Colonic mucosa (tissue), 4 donors: ENCODE measurements around the gene RASGRP2. TPM values are rescaled to one million over a fixed set of nuclear protein-coding genes. Genes with fewer than 3 reads are reported as not detected.

Experiments used
- DNase-seq: peaks from one replicate; pipeline ENCODE4 v3.0.0-alpha.2; 2020
- H3K27ac ChIP-seq: fragments of 200-600 bp; one replicate; pipeline ENCODE4 v1.8.0; 2021
- H3K27me3 ChIP-seq: fragments of 200-600 bp; one replicate; pipeline ENCODE4 v1.8.0; 2021
- H3K36me3 ChIP-seq: fragments of 200-600 bp; one replicate; pipeline ENCODE4 v1.8.0; 2021
- H3K4me1 ChIP-seq: fragments of 200-600 bp; one replicate; pipeline ENCODE4 v1.8.0; 2021; ENCODE audit warnings: mild to moderate bottlenecking
- H3K4me3 ChIP-seq: fragments of 200-600 bp; one replicate; pipeline ENCODE4 v1.8.0; 2021
- H3K9ac ChIP-seq, 2 donors: one replicate each; pipeline ENCODE4 v1.7.0; 2013; ENCODE audit warnings: control low read depth in 2 of 2, low read depth in 2 of 2, low read length in 2 of 2
- H3K9me3 ChIP-seq: fragments of 200-600 bp; one replicate; pipeline ENCODE4 v1.8.0; 2021
- intact Hi-C: fragments of 100-400 bp; cut with DNase I; formaldehyde crosslinking; loops from one replicate; pipeline ENCODE4 v1.14.1; 2022
- total RNA-seq, 2 donors: library from RNA; stranded (reverse); fragmentation: NEBNext Ultra II Directional in 1 of 2; extraction: Animal tissue kit (Norgen Biotek cat#: 25700) in 1 of 2; gene quantifications; one replicate each; pipeline ENCODE4 v1.2.1, GENCODE V29; 2021
- TF ChIP-seq, protein P1 (sequence below): fragments of 200-600 bp; IDR thresholded peaks from one replicate; pipeline ENCODE4 v1.8.0; 2022; ENCODE audit warnings: antibody characterized with exemption, mild to moderate bottlenecking
- donor health status: healthy.
- donor health status: DM: no; HTN: no; CAD: no.
- donor health status: DM: no; HTN: no; CAD: no.

Gene RASGRP2
- total RNA-seq, 2 donors from 2014 or later: 2.8 to 3.5 TPM

DNA sequence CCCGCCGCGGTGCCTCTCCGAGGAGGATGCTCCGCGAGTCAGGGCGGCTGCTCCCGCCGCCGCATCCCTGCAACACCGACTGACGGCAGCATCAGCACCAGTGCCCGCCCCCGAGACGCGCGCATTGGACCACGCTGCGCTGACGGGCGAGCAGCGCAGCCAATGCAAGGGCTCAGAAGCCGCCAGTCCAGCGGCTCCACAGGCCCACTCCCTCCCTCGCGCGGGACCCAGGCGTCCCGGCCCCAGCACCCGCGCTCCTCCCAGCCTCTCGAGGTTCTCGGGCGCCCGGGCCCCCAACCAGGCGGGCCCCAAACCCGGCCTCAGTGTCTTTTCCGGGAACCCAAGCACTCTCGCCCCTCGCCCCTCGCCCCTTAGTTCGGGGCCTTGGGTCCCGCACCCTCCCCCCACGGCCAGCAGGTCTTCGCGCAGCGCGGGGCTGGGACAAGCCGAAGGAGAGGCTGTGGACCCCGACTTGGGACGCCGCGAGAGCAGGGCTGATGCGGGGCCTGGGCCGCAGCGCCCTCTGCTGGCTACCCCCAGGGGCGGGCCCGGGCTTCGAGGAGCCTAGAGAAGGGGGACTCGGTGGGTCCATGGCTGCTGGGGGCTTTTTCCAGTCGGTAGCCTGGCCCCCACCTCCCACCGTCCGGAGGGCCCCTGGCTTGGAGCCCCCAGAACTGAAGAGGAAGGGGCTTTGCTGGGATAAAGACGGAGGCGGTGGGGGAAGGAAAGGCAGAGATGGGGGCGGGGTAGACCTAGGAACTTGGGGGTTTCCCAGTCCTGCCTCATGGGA lies 20.6 kb downstream of the RASGRP2 start, which contains the start of gene NRXN2:
Gene NRXN2, minus strand, starts transcription at position 81 of the 790 bp plus-strand sequence. CDS start 9,498 bp downstream, outside the sequence.
- Histone ChIP-seq H3K36me3 (no peaks in the 10 kb centered on the region), H3K4me1 (no peaks in the 10 kb centered on the region), H3K27me3 (peaks cover 8% of the 10 kb centered on the region), H3K27ac (no peak within 1 kb of the TSS), H3K4me3 (peak within 1 kb of the TSS; percentile 75), H3K9ac (peak within 1 kb of the TSS in 1 of 2 donors; percentile 50), H3K9me3 (no peaks in the 10 kb centered on the region)
- TF ChIP-seq, protein P1, sequence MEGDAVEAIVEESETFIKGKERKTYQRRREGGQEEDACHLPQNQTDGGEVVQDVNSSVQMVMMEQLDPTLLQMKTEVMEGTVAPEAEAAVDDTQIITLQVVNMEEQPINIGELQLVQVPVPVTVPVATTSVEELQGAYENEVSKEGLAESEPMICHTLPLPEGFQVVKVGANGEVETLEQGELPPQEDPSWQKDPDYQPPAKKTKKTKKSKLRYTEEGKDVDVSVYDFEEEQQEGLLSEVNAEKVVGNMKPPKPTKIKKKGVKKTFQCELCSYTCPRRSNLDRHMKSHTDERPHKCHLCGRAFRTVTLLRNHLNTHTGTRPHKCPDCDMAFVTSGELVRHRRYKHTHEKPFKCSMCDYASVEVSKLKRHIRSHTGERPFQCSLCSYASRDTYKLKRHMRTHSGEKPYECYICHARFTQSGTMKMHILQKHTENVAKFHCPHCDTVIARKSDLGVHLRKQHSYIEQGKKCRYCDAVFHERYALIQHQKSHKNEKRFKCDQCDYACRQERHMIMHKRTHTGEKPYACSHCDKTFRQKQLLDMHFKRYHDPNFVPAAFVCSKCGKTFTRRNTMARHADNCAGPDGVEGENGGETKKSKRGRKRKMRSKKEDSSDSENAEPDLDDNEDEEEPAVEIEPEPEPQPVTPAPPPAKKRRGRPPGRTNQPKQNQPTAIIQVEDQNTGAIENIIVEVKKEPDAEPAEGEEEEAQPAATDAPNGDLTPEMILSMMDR: peak; percentile 98
- peak; percentile 81 for DNase-seq
- intact Hi-C loops: no loop called here

DNA sequence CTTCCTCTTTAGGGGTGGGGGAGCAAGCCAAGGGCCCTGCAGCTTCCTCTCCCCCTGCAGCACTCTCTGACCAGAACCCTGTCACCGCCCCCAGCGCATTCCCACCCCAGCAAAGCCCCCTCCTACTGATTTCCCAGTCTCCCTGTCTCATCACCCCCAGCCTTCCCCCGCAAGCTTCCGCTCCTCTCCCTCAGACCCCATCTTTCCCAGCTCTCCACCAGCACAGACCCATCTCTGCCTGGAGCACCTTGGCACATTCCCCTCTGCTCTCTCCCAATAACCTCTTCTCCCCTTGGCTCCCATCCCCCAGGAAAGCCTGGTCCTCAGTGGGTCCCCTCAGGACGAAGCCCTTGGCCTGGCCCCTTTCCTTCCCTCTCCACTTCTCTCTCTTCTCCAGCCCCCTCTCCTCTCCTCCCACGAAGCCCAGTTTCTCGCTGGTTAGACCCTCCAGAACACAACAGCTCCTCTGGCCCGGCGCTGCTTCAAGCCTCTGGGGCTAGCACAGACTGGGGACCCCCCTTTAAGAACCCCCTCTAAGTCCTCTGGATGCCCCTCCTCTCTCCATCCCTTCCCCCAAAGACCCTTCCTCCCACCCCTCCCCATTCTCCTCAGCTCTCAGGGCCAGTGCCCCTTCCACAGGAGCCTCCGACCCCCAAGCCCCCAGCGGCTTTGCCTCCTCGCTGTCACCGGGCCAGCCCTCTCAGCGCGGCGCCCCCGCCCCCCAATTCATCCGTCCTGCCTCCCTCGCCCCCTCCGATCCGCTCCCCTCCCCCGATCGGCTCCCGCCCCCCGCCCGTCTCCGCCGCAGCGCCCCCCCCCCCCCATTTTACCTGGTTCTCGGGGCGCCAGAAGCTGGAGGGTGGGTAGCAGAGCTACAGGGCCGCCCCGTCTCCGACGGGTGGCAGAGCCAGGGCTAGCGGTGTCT lies 21.5 kb downstream of the RASGRP2 start:
- Histone ChIP-seq H3K9ac (no peak overlapping the region), H3K36me3 (no peaks in the 10 kb centered on the region), H3K27ac (no peak overlapping the region), H3K4me3 (no peak overlapping the region), H3K9me3 (no peaks in the 10 kb centered on the region), H3K27me3 (peaks cover 8% of the 10 kb centered on the region), H3K4me1 (no peaks in the 10 kb centered on the region)
- intact Hi-C loops: no loop called here
- TF ChIP-seq, protein P1: no peak
- no peak for DNase-seq

DNA sequence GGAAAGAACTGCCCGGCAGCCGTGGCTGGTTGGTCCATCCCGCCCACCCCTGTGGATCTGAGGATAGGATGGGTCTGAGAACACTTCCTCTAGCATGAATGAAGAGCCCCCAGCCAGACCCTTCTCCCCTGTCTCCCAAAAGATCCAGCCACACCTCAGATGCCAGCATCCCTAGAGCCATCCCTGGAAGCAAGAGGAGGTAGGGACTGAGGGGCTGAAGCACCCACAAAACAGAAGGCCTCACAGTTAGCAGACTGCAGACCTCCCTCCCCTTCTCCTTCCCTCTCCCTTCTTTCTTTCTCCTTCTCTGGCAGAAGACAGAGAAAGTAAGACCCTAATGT lies 22.6 kb downstream of the RASGRP2 start:
- H3K4me3 ChIP-seq: no peak overlapping the region
- no peaks in the 10 kb centered on the region for H3K9me3 ChIP-seq
- H3K4me1 ChIP-seq: no peaks in the 10 kb centered on the region
- peaks cover 17% of the 10 kb centered on the region for H3K27me3 ChIP-seq
- intact Hi-C loops: no loop called here
- H3K27ac ChIP-seq: no peak overlapping the region
- H3K9ac ChIP-seq: no peak overlapping the region
- DNase-seq: no peak
- TF ChIP-seq, protein P1: no peak
- no peaks in the 10 kb centered on the region for H3K36me3 ChIP-seq

DNA sequence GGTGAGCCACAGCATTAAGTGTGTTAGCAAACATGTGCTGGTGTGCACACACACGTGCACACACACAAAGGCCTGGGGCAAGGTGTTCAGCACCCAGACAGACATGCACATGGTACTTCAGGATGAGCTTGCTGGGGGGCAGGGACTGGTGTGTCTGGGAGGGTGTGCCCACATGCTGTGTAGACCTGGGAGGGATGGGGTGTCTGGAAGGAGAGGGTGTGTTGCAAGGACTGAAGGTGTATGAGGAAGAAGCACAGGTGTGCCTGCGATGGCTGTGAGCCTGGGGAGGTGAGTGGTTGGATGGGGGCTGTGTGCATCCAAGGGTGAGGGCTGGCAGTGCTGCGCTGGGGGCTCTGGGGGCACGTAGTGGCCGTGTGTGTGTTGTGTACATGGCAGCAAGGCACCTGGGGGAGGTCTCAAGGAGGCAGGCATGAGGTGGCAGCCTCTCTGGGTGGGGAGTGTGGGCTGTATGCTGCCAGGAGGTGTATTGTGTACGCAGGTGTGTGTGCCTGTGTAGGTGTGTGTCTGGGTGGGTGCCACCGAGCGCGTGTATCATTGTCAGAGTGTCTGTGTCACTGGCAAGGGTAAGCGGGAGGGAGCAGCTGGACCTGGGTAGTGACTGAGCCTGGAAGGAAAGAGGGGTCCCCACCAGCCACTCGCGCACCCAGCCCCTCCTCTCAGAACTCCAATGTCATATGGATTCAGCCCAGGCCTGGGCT lies 23.1 kb downstream of the RASGRP2 start:
- H3K27me3 ChIP-seq: peaks cover 21% of the 10 kb centered on the region
- no peak overlapping the region for H3K27ac ChIP-seq
- no peaks in the 10 kb centered on the region for H3K4me1 ChIP-seq
- H3K36me3 ChIP-seq: no peaks in the 10 kb centered on the region
- no peak for DNase-seq
- no peaks in the 10 kb centered on the region for H3K9me3 ChIP-seq
- intact Hi-C loops: no loop called here
- TF ChIP-seq, protein P1: no peak
- H3K9ac ChIP-seq: no peak overlapping the region
- H3K4me3 ChIP-seq: no peak overlapping the region

DNA sequence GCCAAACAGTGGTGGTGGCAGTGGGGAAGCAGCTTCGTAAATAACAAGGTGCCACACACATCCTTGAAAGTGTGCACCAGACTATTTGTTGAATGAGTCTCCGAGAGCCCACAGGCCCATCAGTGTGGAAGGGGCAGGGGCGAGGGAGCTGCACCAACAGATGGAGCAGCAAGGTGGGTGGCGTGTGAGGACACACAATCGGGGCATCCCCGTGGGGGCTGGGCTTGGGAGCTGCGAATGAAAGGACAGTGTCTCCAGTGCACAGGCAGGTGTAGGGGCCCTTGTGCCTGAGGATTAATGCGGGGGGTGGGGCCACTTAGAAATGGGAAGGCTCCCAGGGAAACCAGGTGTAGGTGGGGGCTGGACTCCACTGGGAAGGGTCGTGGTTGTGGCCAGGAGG lies 23.8 kb downstream of the RASGRP2 start:
- Histone ChIP-seq H3K36me3 (no peaks in the 10 kb centered on the region), H3K27ac (no peak overlapping the region), H3K4me3 (no peak overlapping the region), H3K4me1 (no peaks in the 10 kb centered on the region), H3K9ac (no peak overlapping the region), H3K27me3 (peaks cover 27% of the 10 kb centered on the region), H3K9me3 (no peaks in the 10 kb centered on the region)
- intact Hi-C loops: no loop called here
- no peak for DNase-seq
- TF ChIP-seq, protein P1: no peak
